Fibroblast of lung (primary cell): Measurements from ENCODE around the gene PIP4K2A.

Source experiments
- EZH2 ChIP-seq: IDR thresholded peaks from 2 replicates; pipeline ENCODE4 v1.5.1; 2012; ENCODE audit warnings: low read length, control low read depth, mild to moderate bottlenecking; ENCODE audit errors: missing control alignments
- TF ChIP-seq, protein P1 (sequence below), 2 donors: IDR thresholded peaks in 1 of 2; conservative IDR thresholded peaks in 1 of 2; 1 replicate in 1 of 2; 2 replicates in 1 of 2; pipeline ENCODE4 v1.5.1; 2011 to 2012; ENCODE audit warnings: low read length in 2 of 2, control low read depth in 1 of 2, inconsistent platforms in 1 of 2, low read depth in 1 of 2, mild to moderate bottlenecking in 1 of 2

DNA sequence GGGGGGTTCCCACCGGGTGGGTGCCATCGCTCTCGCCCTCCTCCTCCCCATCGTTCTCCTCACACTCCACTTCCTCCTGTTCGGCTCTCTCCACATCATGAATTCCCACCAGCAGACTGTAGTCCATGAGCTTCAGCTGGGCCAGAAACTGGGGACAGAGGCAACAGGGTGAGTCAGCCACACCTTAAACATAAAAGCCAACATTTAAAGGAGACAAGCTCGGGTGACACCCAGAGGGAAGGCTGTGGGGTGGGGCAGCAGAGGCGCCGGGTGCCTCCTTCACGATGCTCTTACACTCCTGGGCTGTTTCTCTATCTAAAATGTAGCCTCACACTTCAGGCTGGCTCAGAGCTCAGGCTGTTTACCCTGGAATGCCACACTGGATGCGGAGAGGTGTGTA lies 172.5 kb downstream of the PIP4K2A start:
- TF ChIP-seq, protein P1, sequence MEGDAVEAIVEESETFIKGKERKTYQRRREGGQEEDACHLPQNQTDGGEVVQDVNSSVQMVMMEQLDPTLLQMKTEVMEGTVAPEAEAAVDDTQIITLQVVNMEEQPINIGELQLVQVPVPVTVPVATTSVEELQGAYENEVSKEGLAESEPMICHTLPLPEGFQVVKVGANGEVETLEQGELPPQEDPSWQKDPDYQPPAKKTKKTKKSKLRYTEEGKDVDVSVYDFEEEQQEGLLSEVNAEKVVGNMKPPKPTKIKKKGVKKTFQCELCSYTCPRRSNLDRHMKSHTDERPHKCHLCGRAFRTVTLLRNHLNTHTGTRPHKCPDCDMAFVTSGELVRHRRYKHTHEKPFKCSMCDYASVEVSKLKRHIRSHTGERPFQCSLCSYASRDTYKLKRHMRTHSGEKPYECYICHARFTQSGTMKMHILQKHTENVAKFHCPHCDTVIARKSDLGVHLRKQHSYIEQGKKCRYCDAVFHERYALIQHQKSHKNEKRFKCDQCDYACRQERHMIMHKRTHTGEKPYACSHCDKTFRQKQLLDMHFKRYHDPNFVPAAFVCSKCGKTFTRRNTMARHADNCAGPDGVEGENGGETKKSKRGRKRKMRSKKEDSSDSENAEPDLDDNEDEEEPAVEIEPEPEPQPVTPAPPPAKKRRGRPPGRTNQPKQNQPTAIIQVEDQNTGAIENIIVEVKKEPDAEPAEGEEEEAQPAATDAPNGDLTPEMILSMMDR (conservative IDR thresholded peaks at IDR 0.05 in 1 of 2, IDR thresholded peaks at IDR 0.05 in 1 of 2; ENCODE audit: low read depth in 1 of 2, low read length in 2 of 2) = no peak
- no peak for TF ChIP-seq EZH2
